GM19238 (cell line): ENCODE data around the gene NAALAD2.
"Not testable (repeated sequence)": the region's sequence is repeated elsewhere in the genome, so short reads cannot be mapped to it uniquely, and the experiment has no call there.

ENCODE experiments used
- DNase-seq: peaks from one replicate; pipeline ENCODE4 v3.0.0; 2011; ENCODE audit warnings: low spot score; ENCODE audit not compliant: insufficient read length

Gene NAALAD2

DNA sequence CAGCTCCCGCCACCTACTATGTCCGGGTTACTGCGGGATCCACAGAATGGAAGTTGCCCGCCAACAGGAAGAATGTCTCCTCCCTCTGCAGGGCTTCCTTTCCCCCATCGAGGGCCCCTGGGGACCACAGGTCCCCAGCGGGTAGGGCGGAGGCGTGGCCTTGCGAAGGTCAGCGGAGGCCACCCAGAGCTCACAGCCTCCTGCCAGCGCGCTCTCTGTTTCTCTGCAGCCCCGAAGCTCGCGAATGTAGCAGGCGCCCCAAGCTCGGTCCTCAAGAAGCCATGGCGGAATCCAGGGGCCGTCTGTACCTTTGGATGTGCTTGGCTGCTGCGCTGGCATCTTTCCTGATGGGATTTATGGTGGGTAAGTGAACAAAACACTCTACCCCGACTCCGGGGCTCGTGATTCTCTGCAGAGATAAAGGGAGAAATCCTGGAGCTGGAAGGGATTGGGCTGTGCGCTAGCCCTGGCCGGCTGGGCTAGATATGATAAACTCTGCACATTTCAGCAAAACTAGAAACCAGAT lies at the start of gene NAALAD2:
Gene NAALAD2, plus strand, starts transcription at position 186 of the 526 bp plus-strand sequence. Its CDS starts 96 bp downstream, at position 282.
- peak; percentile 2 for DNase-seq

DNA sequence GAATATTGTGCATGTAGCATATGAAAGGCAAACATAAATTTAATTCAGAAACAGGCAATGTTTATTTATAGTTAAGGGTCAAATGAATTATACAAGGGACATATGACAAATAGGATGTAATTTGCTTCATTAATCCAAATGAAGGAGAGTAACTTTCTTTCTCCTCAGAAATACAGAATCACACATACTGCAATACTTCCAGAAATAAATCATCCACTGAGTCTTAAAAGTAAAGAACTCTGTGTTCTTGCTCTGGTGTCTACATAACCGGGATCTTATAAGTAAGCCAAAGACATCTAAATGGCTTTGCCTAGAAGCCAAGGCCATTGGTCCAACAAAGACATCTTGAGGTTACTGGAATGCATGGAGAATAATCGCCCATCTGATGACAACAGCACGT lies 48.8 kb upstream of the NAALAD2 start, which contains the start of gene UBTFL1:
Gene UBTFL1, plus strand, starts transcription at position 301 of the 400 bp plus-strand sequence. Its CDS starts 0 bp downstream, at position 301.
- DNase-seq = not testable (repeated sequence)

DNA sequence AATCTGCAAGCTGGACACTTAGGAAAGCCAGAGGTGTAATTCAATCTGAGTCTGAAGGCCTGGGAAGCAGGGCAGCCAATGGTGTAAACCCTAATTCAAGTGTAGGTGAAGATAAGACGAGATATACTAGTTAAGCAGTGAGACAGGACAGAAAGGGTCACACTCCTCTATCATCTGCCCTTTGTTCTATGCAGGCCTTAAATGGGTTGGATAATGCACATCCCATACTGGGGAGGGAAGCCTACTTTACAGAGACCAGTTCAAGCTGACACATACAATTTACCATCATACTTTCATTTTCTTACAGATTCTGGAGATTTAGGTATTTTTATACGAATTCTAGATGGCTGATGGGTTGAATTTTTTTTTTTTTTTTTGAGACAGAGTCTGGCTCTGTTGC lies 45.7 kb upstream of the NAALAD2 start:
- not testable (repeated sequence) for DNase-seq

DNA sequence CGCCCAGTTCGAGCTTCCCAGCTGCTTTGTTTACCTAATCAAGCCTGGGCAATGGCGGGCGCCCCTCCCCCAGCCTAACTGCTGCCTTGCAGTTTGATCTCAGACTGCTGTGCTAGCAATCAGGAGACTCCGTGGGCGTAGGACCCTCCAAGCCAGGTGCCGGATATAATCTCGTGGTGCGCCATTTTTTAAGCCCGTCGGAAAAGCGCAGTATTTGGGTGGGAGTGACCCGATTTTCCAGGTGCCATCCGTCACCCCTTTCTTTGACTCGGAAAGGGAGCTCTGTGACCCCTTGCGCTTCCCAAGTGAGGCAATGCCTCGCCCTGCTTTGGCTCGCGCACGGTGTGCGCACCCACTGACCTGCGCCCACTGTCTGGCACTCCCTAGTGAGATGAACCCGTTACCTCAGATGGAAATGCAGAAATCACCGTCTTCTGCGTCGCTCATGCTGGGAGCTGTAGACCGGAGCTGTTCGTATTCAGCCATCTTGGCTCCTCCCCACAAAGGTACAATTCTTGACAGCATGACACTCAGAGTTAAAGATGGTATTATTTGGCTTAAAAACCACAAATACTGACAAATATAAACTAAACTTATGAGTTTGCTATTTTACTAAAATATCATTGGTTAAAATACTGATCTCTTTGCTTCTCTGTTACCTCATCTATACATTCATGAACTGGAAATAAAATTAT lies 39.1 kb upstream of the NAALAD2 start:
- not testable (repeated sequence) for DNase-seq

DNA sequence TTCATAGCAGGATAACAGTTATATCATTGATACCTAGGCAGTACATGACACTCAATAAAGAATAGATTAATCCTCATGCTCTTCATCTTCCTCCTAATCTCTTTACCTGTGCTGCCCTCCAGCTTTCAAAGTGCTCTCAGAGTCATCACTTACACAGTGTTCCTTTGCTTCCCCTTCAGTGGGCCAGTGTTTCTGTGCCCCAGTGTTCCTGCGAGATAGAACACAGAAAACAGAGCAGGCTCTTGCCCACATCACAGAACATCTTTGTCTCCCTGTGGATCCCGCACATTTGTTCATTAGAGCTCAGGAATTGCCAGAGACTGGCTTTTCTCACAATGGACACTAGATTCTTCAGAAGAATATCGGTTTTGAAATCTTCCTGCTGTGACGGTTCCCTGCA lies 36.2 kb upstream of the NAALAD2 start:
- not testable (repeated sequence) for DNase-seq

DNA sequence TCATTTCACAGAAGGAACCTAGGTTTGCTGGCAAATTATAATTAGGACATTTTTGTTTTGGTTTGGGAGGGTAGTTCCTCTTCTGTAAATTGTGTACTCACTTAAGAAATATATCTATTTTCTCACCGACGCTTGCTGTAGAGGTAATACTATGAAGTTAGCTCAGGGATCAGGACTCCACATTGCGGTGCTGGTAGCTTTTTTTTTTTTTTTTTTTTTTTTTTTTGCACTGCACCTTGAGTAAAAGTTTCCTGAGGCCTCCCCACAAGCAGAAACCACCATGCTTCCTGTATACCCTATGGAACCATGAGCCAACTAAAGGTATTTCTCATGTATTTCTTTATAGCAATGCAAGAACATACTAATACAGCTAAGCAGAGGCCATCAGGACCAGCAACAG lies 34.0 kb upstream of the NAALAD2 start:
- DNase-seq = no peak

DNA sequence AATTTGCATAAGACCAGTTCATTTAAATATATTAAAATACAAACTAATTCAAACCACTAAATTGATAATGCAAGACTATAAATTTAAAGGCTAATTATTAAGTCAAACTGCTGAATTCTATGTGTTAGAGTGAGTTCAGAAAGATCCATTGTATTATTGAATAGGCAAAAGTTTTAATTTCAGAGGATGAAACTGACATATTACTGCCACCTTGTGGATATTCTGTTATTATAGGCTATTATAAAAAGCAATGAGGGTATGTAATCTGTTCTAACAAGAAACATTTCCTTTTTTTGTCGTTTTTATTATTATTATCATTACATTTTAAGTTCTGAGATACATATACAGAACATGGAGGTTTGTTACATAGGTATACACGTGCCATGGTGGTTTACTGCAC lies 20.9 kb upstream of the NAALAD2 start:
- no peak for DNase-seq

DNA sequence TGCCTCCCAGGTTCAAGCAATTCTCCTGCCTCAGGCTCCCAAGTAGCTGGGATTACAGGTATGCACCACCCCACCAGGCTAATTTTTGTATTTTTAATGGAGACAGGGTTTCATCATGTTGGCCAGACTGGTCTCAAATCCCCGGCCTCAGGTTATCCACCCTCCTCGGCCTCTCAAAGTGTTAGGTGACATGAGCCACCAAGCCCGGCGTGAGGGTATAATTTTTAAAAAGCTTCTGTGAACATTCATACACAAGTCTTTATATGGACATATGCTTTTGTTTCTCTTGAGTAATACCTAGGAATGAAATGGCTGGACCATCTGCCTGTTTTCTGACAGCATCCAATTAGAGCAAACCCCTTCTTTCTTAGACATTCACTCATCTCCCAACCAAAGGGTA lies 14.3 kb upstream of the NAALAD2 start:
- DNase-seq = no peak

DNA sequence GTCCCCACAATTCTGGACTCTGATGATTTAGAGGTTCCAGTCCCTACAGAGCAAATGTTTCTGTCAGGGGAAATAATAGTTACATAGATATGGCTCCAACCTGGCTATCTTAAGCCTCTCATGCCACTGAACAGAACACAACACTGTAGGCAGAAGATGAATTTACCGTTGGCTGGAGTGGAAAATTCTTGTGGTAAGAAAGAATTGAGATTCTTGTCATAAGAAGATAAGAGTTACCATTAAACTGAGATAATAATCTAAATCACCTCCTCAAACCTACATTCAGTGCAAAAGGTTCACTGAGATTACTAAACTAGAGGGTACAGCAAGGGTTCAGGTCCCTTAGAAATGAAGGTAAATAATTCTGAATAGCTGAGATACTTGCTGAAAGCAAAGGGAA lies 10.1 kb upstream of the NAALAD2 start:
- no peak for DNase-seq

DNA sequence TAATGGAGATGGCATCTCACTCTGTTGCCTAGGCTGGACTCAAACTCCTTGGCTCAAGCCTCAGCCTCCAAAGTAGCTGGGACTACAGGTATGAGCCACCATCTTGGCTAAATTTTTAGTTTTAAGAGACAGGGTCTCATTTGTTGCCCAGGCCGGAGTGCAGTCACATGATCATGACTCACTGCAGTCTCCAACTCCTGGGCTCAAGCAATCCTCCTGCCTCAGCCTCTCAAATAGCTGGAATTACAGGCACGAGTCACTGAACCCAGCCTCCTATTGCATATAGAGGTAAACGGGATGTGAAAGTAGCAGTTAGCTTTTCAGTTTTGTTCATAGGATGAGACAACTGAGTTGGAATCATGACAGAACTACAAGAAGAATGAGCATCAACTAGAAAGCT lies 9.5 kb upstream of the NAALAD2 start:
- DNase-seq = no peak

DNA sequence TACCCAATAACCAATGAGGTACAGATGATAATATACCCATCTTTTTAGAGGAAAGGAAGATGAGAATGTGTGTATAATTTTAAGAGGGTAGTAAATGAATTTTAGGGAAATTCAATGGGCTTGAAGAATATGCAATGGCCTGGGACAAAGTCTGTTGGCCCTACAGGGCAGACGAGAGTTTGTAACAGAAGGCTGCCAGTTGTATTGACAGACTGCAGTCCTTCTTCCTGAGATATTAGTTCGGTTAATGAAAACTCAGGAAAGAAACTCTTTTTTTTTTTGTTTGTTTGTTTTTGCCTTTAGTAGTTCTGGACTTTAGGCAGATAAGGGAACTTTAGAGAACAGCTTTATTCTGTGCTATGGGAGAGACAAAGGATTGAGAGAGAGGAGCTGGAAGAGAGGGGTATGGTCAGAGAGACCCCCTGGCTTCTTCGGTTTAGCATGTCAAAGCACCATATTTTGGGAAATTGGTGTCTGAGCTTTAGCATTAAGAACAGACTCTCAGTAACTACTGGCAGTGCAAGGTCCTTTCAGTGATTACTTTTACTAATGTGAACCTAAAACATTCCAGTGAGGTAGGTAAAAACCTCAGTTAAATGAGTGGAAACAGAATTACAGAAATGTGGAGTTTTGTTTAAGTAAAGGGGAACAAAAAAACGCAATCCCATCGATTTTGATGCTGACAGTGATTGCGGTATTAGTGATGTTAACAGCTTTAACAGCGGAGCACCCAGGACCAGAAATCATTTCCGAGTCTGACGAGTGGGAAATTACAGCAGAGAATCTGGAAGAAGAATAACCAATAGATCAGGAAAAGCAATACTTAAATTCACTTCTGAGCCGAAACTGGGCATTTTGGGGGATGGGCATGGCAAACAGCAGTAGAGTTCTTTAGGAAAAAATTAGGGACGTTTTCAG lies 644 bp upstream of the NAALAD2 start:
- DNase-seq = no peak

DNA sequence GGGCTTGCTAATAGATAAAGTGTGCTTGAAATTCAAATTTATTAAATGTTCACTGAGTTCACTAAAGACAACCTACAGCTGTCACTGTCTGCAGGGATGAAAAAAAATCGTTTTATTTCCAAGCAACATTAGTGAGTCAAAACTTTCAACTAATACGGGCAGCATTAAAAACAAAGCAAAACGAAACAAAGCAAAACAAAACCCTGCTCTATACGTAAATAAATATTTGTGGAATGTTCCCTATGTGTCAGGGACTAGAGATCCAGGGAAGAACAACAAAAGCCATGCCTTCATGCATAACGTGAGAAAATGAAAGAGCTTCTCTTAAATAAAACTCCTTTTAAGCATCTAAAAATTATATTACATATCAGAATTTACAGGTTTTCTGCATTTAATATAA lies 553 bp downstream of the NAALAD2 start:
- DNase-seq = no peak

DNA sequence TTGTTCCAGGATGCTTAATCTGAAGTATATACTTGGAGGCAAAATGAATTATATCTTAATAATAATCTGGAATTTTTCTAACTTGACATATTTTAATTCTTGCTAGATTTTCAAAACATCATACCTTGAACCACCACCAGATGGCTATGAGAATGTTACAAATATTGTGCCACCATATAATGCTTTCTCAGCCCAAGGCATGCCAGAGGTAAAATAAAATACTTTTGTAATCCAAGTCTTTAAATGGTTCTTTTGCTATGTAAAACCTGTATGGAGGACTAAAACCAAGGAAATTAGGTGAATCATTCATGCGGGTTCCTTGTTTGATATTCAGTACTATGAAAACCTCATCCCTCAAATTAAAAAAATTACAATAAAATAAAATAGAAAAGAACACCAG lies 14.4 kb downstream of the NAALAD2 start:
- no peak for DNase-seq

DNA sequence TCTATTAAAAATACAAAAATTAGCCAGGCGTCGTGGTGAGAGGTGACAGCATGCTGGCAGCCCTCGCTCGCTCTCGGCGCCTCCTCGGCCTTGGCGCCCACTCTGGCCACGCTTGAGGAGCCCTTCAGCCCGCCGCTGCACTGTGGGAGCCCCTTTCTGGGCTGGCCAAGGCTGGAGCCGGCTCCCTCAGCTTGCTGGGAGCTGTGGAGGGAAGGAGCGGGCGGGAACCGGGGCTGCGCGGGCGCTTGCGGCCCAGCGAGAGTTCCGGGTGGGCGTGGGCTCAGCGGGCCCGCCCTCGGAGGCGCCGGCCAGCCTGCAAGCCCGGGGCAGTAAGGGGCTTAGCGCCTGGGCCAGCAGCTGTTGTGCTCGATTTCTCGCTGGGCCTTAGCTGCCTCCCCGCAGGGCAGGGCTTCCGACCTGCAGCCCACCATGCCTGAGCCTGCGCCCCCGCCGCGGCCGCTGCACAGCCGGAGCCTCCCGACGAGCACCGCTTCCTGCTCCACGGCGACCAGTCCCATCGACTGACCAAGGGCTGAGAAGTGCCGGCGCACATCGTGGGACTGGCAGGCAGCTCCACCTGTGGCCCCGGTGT lies 32.6 kb downstream of the NAALAD2 start:
- DNase-seq = not testable (repeated sequence)

DNA sequence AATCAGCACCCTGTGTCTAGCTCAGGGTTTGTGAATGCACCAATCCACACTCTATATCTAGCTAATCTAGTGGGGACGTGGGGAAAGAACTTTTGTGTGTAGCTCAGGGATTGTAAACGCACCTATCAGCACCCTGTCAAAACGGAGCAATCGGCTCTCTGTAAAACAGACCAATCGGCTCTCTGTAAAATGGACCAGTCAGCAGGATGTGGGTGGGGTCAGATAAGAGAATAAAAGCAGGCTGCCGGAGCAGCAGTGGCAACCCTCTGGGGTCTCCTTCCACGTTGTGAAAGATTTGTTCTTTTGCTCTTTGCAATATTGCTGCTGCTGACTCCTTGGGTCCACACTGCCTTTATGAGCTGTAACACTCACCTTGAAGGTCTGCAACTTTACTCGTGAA lies 33.2 kb downstream of the NAALAD2 start:
- DNase-seq = not testable (repeated sequence)

DNA sequence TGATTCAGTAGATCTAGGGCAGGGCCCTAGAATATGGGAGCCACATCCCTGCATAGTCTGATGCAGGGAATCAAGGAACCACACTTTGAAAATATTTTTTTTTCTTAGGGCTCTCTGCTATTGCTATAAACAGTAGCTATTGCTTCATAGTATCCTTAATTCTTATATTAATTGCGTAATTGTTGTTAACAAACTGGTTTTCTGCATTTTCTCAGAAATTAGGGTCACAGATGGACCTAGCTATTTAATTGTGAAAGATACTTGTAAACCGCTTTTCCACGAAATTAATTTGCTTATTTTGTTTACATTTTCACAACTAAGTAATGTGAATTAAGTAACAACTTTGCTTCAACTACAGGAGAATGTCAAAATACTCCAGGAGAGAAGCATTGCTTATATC lies 34.1 kb downstream of the NAALAD2 start:
- DNase-seq = no peak

DNA sequence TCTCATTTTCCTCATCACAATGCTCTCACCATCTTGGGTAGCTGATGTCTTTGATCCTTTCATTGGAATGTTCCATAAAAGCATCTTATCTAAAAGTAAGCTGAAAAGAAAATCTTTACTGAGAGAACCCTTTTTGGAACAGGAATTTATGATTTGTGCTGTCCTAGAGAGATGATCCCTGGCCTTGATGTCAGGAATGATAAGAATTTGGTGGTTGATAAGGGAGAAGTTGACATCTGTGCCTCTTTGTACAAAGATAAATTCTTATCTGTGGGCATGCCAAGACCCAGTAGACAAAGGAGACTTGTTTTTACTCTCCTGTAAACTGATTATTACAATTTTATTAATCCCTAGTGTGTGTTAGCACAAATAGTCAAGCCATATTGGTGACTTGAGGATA lies 36.9 kb downstream of the NAALAD2 start:
- no peak for DNase-seq

DNA sequence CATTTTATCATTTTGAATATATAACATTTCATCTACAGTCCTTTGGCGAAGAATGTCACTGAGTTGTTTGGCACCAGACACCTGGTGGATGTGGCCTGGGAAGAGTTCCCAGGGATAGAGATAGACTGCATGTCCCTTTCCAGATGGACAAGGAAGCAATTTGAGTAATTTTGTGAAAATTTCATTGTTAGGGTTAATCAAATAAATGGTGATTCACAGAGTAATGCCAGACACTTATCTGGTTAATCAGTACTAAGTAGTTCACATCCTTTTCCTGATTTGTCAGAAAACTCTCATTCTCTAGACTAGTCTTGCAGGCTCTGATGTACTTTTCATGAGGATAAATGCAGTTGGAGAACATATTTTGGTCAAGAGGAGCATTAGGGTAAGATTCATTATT lies 41.6 kb downstream of the NAALAD2 start:
- DNase-seq = no peak

DNA sequence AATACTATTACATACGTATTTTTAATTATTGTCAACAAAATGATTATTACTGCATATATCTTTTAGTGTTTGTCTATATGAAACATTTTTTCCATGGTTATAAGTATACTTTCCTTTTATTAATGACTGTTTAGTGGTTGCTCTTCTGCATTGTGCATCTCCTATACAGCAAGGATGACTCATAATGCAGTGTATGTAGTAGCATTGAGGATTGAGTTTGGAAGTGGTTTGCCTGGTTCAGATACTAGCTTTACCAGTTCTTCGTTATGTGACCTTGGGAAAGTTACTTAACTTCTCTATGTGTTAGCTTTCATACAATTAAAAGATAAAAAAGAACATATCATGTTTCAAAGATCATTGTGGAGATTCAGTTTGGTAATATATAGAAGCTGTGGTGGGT lies 44.3 kb downstream of the NAALAD2 start:
- DNase-seq = no peak

DNA sequence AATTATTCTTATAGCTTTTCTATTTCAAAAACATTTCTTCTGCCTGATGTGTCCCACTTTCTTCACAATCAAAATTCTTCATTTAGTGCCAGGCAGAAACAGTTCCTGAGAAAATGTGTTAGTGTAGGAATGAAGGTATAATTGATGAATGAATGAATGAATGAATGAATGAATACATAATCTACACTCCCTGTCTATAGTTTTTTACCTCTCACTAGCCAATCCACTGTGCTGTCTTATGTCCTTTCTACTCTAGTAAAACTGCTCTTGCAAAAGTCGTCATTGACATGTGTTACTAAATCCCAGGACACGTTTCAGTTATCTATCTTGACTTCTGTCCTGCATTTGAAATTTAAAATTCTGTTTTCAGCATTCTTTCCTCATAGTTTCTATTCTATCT lies 45.5 kb downstream of the NAALAD2 start:
- DNase-seq = no peak

DNA sequence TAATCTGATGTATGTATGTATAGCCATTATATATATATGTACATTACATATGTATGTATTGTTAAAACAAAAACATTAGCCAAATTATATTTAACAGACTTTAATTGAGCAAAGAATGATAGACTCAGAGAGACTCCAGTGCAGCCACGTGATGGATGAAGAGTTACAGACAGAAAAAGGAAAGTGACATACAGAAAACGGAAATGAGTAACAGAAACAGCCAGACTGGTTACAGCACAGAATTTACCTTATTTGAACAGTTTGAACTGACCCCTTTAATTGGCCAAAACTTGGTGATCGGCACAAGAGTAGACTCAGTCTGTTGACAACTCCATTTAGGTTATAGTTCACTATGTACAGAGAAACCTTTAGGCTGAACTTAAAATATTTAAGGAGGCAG lies 53.4 kb downstream of the NAALAD2 start:
- no peak for DNase-seq

DNA sequence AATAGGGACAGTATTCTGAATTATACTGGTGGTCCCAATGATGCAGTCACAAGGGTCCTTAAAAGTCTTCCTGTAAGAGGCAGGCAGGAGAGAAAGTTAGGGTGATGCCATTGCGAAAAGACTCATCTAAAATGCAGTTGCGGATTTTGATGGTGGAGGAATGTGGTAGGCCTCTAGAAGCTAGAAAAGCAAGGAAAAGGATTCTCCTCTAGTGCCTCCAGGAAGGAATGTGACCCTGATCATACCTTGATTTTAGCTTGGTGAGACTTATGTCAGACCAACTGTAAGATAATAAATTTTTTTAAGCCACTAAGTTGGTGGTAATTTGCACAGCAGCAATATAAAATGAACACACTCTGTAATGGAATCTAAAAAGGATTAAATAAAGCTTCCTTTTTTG lies 54.5 kb downstream of the NAALAD2 start:
- DNase-seq = no peak
